HL-60 (cell line): ENCODE measurements around the gene FSTL5.

ENCODE experiments used
- DNase-seq, 2 experiments: peaks; one replicate each; pipeline ENCODE4 v3.0.0-alpha.2; 2010 to 2020; ENCODE audit warnings: low read depth in 1 of 2, low spot score in 1 of 2
- H3K27ac ChIP-seq: fragments of 250-450 bp; sonication (Bioruptor Pico); replicated peaks from 2 replicates; pipeline ENCODE4 v1.5.1; 2020; ENCODE audit warnings: mild to moderate bottlenecking, moderate library complexity
- H3K27me3 ChIP-seq: fragments of 250-450 bp; sonication (Bioruptor Pico); 2 replicates; pipeline ENCODE4 v1.5.1; 2021; ENCODE audit warnings: mild to moderate bottlenecking, moderate library complexity; ENCODE audit not compliant: insufficient read depth, poor library complexity, severe bottlenecking
- H3K4me3 ChIP-seq: replicated peaks from 2 replicates; pipeline ENCODE4 v1.5.1; 2011; ENCODE audit warnings: mild to moderate bottlenecking, control low read depth, low read length; ENCODE audit not compliant: insufficient read depth
- CTCF ChIP-seq: IDR thresholded peaks from one replicate; pipeline ENCODE4 v1.5.1; 2011; ENCODE audit warnings: low read length, control low read depth, inconsistent platforms; ENCODE audit not compliant: insufficient read depth
- GABPA ChIP-seq: IDR thresholded peaks from 2 replicates; pipeline ENCODE4 v1.6.1; 2012; ENCODE audit warnings: low read depth
- POLR2AphosphoS5 ChIP-seq: IDR thresholded peaks from 2 replicates; pipeline ENCODE4 v1.6.1; 2012; ENCODE audit warnings: low read depth
- REST ChIP-seq: IDR thresholded peaks from 2 replicates; pipeline ENCODE4 v1.6.1; 2012; ENCODE audit warnings: low read depth; ENCODE audit not compliant: insufficient replicate concordance
- SPI1 ChIP-seq: IDR thresholded peaks from 2 replicates; pipeline ENCODE4 v1.6.1; 2012; ENCODE audit warnings: low read depth, mild to moderate bottlenecking, borderline replicate concordance

The FSTL5 gene

GRCh38 chr4:161463436-161463835 lies 700.4 kb downstream of the FSTL5 start:
- TF ChIP-seq SPI1: no peak
- no peak for TF ChIP-seq POLR2AphosphoS5
- TF ChIP-seq GABPA: no peak
- no peak for TF ChIP-seq REST
- TF ChIP-seq CTCF: no peak
- no peak overlapping the region for H3K4me3 ChIP-seq
- H3K27me3 ChIP-seq: no peaks in the 10 kb centered on the region
- no peak overlapping the region for H3K27ac ChIP-seq
- no peak for DNase-seq

- DNase-seq: no peak
- Histone ChIP-seq H3K4me3 (no peak overlapping the region), H3K27me3 (no peaks in the 10 kb centered on the region), H3K27ac (no peak overlapping the region)
- no peak for TF ChIP-seq REST
- no peak for TF ChIP-seq GABPA
These were observed 705.9 kb downstream of the FSTL5 start for GRCh38 chr4:161457906-161458305.

GRCh38 chr4:161457311-161457710 lies 706.5 kb downstream of the FSTL5 start:
- H3K4me3 ChIP-seq: no peak overlapping the region
- DNase-seq: no peak
- TF ChIP-seq GABPA: no peak
- TF ChIP-seq POLR2AphosphoS5: no peak
- TF ChIP-seq SPI1: no peak
- H3K27me3 ChIP-seq: no peaks in the 10 kb centered on the region
- H3K27ac ChIP-seq: no peak overlapping the region

GRCh38 chr4:161454860-161455259 lies 708.9 kb downstream of the FSTL5 start:
- H3K27me3 ChIP-seq: no peaks in the 10 kb centered on the region
- no peak for TF ChIP-seq GABPA
- TF ChIP-seq CTCF: no peak
- TF ChIP-seq POLR2AphosphoS5: no peak
- H3K4me3 ChIP-seq: no peak overlapping the region
- DNase-seq: no peak
- no peak overlapping the region for H3K27ac ChIP-seq

- Histone ChIP-seq H3K27me3 (no peaks in the 10 kb centered on the region), H3K4me3 (no peak overlapping the region), H3K27ac (no peak overlapping the region)
- no peak for TF ChIP-seq SPI1
- TF ChIP-seq POLR2AphosphoS5: no peak
- TF ChIP-seq GABPA: no peak
- no peak for TF ChIP-seq REST
- no peak for TF ChIP-seq CTCF
- DNase-seq: no peak
These were observed 715.1 kb downstream of the FSTL5 start for GRCh38 chr4:161448550-161449180.
